A673 (cell line): ENCODE results near the gene PARP16. TPM values are rescaled to one million over a fixed set of nuclear protein-coding genes. Genes with fewer than 3 reads are reported as not detected.

ENCODE experiments used
- BruUV-seq: library from RNA; stranded (reverse); fragments of 400-500 nt; replicated peaks from 2 replicates; lab custom pipeline; 2021; lab: Mats Ljungman, UMichigan
- CTCF ChIA-PET: fragments of 300-600 bp; sonication (Branson Sonifier 250); formaldehyde crosslinking; loops from one replicate; lab custom pipeline; 2022; ENCODE audit warnings: antibody characterized with exemption; lab: Charles Lee
- POLR2A ChIA-PET: fragments of 300-600 bp; sonication (Branson Sonifier 250); formaldehyde crosslinking; loops from one replicate; lab custom pipeline; 2022; ENCODE audit warnings: antibody characterized with exemption; ENCODE audit not compliant: low non-redundant PET; lab: Charles Lee
- DNase-seq: peaks from one replicate; pipeline ENCODE4 v3.0.0-alpha.2; 2015; ENCODE audit warnings: low spot score
- H3K27ac ChIP-seq: fragments of 200-600 bp; sonication (generic); 2 replicates; pipeline ENCODE4 v1.5.1; 2016; ENCODE audit warnings: mixed run types, low read depth, mild to moderate bottlenecking, mixed read lengths, antibody characterized with exemption, low read length; ENCODE audit not compliant: poor library complexity, severe bottlenecking
- H3K27me3 ChIP-seq: fragments of 200-600 bp; sonication (generic); replicated peaks from 2 replicates; pipeline ENCODE4 v1.6.1; 2017; ENCODE audit warnings: mixed run types, low read depth, mild to moderate bottlenecking, mixed read lengths, antibody characterized with exemption, low read length; ENCODE audit not compliant: insufficient read depth, poor library complexity
- H3K36me3 ChIP-seq: fragments of 200-600 bp; sonication (generic); 2 replicates; pipeline ENCODE4 v1.6.1; 2016; ENCODE audit warnings: mixed run types, mild to moderate bottlenecking, mixed read lengths, antibody characterized with exemption, low read length; ENCODE audit not compliant: insufficient read depth, poor library complexity, severe bottlenecking
- H3K4me1 ChIP-seq: fragments of 200-600 bp; sonication (generic); 2 replicates; pipeline ENCODE4 v1.6.1; 2017; ENCODE audit warnings: mixed run types, mild to moderate bottlenecking, mixed read lengths, antibody characterized with exemption, low read length; ENCODE audit not compliant: insufficient read depth, poor library complexity, severe bottlenecking
- H3K4me3 ChIP-seq: fragments of 200-600 bp; sonication (generic); 2 replicates; pipeline ENCODE4 v1.5.1; 2016; ENCODE audit warnings: low read depth, mixed run types, mild to moderate bottlenecking, mixed read lengths, low read length; ENCODE audit not compliant: poor library complexity, severe bottlenecking
- H3K9me3 ChIP-seq: fragments of 200-600 bp; sonication (generic); 2 replicates; pipeline ENCODE4 v1.6.1; 2016; ENCODE audit warnings: mixed run types, low read depth, mild to moderate bottlenecking, mixed read lengths, antibody characterized with exemption, low read length; ENCODE audit not compliant: poor library complexity, severe bottlenecking
- CTCF ChIP-seq: fragments of 300-800, 200-600 bp; sonication (generic); conservative IDR thresholded peaks from 2 replicates; pipeline ENCODE4 v1.5.1; 2017; ENCODE audit warnings: low read depth, mild to moderate bottlenecking, antibody characterized with exemption, low read length, moderate library complexity, mixed read lengths
- EZH2 ChIP-seq: fragments of 200-600 bp; sonication (generic); IDR thresholded peaks from 2 replicates; pipeline ENCODE4 v1.6.1; 2017; ENCODE audit warnings: borderline replicate concordance, low read depth, mild to moderate bottlenecking, mixed read lengths, antibody characterized with exemption, low read length; ENCODE audit not compliant: poor library complexity, severe bottlenecking
- intact Hi-C: fragments of 100-400 bp; cut with micrococcal nuclease; formaldehyde crosslinking; loops from one replicate; pipeline ENCODE4 v1.10.0; 2022; ENCODE audit not compliant: unreplicated experiment
- total RNA-seq: library from RNA; stranded (reverse); gene quantifications from 2 replicates; pipeline ENCODE4 v1.2.3, GENCODE V29; 2021

Gene PARP16
- total RNA-seq, 1 experiment from 2014 or later = 5.7 TPM

DNA sequence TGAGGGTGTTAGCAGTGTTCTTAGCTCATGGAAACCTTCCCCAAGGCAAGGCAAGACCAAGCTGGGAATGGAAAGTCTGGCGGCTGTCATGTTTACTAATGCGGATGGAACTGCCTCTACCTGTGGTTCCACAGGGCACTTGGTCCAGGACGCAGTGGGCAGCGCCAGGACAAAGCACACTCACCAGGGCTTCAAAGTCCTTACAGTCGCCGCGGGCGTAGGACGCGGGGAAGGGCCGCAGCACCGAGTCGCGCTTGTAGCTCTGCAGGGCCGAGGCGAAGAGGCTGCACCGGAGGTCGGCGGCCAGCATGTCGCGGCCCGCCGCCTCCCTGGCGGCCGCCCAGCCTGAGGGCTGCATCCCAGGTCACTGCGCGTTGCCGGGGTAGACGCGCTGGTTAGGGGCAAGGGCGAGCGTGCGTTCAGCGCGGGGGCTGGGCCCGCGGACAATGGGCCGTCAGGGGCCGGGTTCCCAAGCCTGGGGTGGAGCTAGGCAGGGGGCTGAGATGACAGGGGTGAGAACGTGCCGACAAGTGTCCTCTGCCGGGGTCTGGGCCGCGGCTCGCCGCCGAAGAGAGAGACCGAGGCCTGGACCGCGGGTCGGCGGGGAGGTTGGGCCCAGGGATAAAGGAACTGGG, 497 bp downstream of the PARP16 start:
- intact Hi-C loops = no loop called here
- H3K4me3 ChIP-seq = peak overlapping the region; percentile 62
- ChIA-PET CTCF (interaction anchor here (0.6 to 1.0 kb wide), 3 partner anchors 10 to 101 kb away, joined by 4 to 8 read pairs (median 4); partner anchors contain the start of gene CLPX), POLR2A (interaction anchor here (0.6 to 1.7 kb wide), 2 partner anchors 19 to 32 kb away, joined by 7 to 10 read pairs; partner anchors contain the start of gene RNU5B-1)
- BruUV-seq = no TSS peak
- DNase-seq = peak; percentile 22
- H3K36me3 ChIP-seq = no peaks in the 10 kb centered on the region
- no peaks in the 10 kb centered on the region for H3K9me3 ChIP-seq
- H3K27ac ChIP-seq = peak overlapping the region; percentile 71
- TF ChIP-seq EZH2 = no peak
- no peak for TF ChIP-seq CTCF
- H3K4me1 ChIP-seq = peaks cover 14% of the 10 kb centered on the region
- H3K27me3 ChIP-seq = no peaks in the 10 kb centered on the region

DNA sequence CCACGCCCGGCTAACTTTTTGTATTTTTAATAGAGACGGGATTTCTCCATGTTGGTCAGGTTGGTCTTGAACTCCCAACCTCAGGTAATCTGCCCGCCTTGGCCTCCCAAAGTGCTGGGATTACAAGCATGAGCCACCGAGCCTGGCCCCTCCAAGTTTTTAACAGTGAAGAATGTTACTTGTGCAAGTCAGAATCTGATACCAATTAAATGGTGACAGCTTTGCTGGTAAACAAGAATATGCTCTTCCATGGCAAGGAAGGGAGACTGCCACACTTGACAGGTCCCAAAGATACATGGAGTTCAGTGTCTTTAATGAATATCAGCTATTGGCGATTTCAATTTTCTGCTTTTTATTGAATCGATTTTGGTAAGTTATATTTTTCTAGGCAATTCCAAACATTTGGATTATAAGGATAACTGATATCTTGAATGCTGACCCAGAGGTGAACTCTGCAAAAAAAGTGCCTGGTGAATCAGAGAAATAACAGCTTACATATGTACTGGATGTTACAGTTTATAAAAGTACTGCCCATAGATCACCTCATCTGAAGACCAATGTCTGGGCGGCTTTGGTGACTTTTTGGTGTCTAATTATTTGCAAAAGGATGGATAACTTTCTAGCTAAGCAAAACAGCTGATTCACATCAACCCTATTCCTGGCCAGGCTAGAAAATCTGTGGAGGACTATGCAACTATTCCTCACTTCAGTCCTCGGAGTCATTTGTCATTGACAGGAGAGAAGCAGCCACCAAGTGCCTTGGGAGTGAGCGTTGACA, 1.2 kb downstream of the PARP16 start:
- H3K27me3 ChIP-seq = no peaks in the 10 kb centered on the region
- CTCF ChIA-PET = interaction anchor here (1.0 kb wide), 1 partner anchor 100 kb away, joined by 4 read pairs; the partner anchor contains the start of gene CLPX
- TF ChIP-seq EZH2 = no peak
- TF ChIP-seq CTCF = no peak
- DNase-seq = no peak
- BruUV-seq = TSS peak; percentile 38
- H3K4me1 ChIP-seq = peaks cover 14% of the 10 kb centered on the region
- H3K27ac ChIP-seq = peak overlapping the region; percentile 71
- no peaks in the 10 kb centered on the region for H3K36me3 ChIP-seq
- no peaks in the 10 kb centered on the region for H3K9me3 ChIP-seq
- POLR2A ChIA-PET = interaction anchor here (1.7 kb wide), 1 partner anchor 19 kb away, joined by 7 read pairs; the partner anchor contains the start of gene RNU5B-1
- peak overlapping the region; percentile 62 for H3K4me3 ChIP-seq
- intact Hi-C loops = no loop called here

DNA sequence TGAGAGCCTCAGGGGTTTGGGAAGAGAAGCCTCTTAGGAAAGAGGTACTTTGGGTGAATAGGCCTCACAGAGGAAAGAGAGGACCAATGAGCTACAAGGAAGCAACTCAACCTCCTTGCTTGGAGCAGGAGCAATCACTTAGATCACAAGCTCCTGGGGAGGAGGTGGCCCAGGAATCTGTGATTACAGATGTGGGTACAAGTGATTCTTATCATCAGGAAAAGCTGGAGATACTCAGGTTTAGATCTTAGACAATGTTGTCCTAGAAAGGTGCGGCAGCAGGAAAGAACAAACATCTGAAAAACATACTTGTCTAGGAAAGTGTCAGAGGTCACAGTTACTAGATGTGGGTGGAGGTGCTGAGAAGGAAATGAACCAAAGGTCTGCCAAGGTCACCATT, 8.2 kb downstream of the PARP16 start:
- BruUV-seq = no TSS peak
- intact Hi-C loops = no loop called here
- ChIA-PET CTCF (no interaction called here), POLR2A (interaction anchor here (0.6 to 1.0 kb wide), 2 partner anchors 26 to 214 kb away, joined by 3 read pairs; partner anchors contain the start of gene RNU5B-1)
- no peak for DNase-seq
- TF ChIP-seq EZH2 (no peak), CTCF (no peak)
- no peaks in the 10 kb centered on the region for H3K36me3 ChIP-seq
- no peaks in the 10 kb centered on the region for H3K9me3 ChIP-seq
- peaks cover 7% of the 10 kb centered on the region for H3K4me1 ChIP-seq
- no peak overlapping the region for H3K27ac ChIP-seq
- H3K27me3 ChIP-seq = no peaks in the 10 kb centered on the region
- H3K4me3 ChIP-seq = no peak overlapping the region
